ENCODE measurements around the gene CIB4.

- TF ChIP-seq CTCF (IDR thresholded peaks at IDR 0.05) (no peak), POLR2A (IDR thresholded peaks at IDR 0.05) (no peak)
These were observed 80.3 kb downstream of the CIB4 start for GRCh38 chr2:26560892-26561291.
